CD4-positive, alpha-beta memory T cell (primary cell): ENCODE results near the gene STRN3. TPM values are rescaled to one million over a fixed set of nuclear protein-coding genes. Genes with fewer than 3 reads are reported as not detected.

ENCODE experiments used
- CTCF ChIA-PET: fragments of 350-600 bp; sonication (Branson Sonifier 250); formaldehyde crosslinking; loops from one replicate; lab custom pipeline; 2021; ENCODE audit warnings: inconsistent platforms; ENCODE audit not compliant: partially characterized antibody; lab: Charles Lee
- POLR2A ChIA-PET: fragments of 350-600 bp; sonication (Branson Sonifier 250); formaldehyde crosslinking; loops from one replicate; lab custom pipeline; 2021; ENCODE audit not compliant: partially characterized antibody; lab: Charles Lee
- DNase-seq, 5 donors: peaks; one replicate each; pipeline versions ENCODE4 v3.0.0 to v3.0.0-alpha.2; 2020 to 2022; ENCODE audit warnings: mixed read lengths in 1 of 5
- H3K27ac ChIP-seq: one replicate; pipeline ENCODE4 v1.7.0; 2013; ENCODE audit warnings: low read depth, low read length
- H3K27me3 ChIP-seq: 2 replicates; pipeline ENCODE4 v1.7.0; 2013; ENCODE audit warnings: mild to moderate bottlenecking, low read length, moderate library complexity; ENCODE audit not compliant: insufficient read depth
- H3K36me3 ChIP-seq: 2 replicates; pipeline ENCODE4 v1.7.0; 2013; ENCODE audit warnings: mild to moderate bottlenecking, low read length, moderate library complexity; ENCODE audit not compliant: insufficient read depth
- H3K4me1 ChIP-seq: 2 replicates; pipeline ENCODE4 v1.7.0; 2013; ENCODE audit warnings: mild to moderate bottlenecking, low read length, moderate library complexity; ENCODE audit not compliant: insufficient read depth
- H3K4me3 ChIP-seq, 2 donors: one replicate each; pipeline ENCODE4 v1.7.0; 2013; ENCODE audit warnings: low read length in 2 of 2, mild to moderate bottlenecking in 1 of 2
- H3K9me3 ChIP-seq, 2 donors: one replicate each; pipeline ENCODE4 v1.7.0; 2013; ENCODE audit warnings: low read length in 2 of 2, control low read depth in 1 of 2; ENCODE audit not compliant: control insufficient read depth in 1 of 2
- H3K27ac Mint-ChIP-seq, 7 donors: one replicate each; pipeline ENCODE4 v1.8.0; 2020 to 2021; ENCODE audit warnings: mixed read lengths in 7 of 7, mild to moderate bottlenecking in 6 of 7, inconsistent platforms in 3 of 7, moderate library complexity in 3 of 7
- H3K27me3 Mint-ChIP-seq, 2 donors: one replicate each; pipeline ENCODE4 v1.8.0; 2020 to 2021; ENCODE audit warnings: mixed read lengths in 2 of 2
- H3K36me3 Mint-ChIP-seq, 2 donors: one replicate each; pipeline ENCODE4 v1.8.0; 2020 to 2021; ENCODE audit warnings: mixed read lengths in 2 of 2, inconsistent platforms in 1 of 2, mild to moderate bottlenecking in 1 of 2
- H3K4me1 Mint-ChIP-seq, 4 donors: one replicate each; pipeline ENCODE4 v1.8.0; 2020 to 2021; ENCODE audit warnings: mixed read lengths in 4 of 4, mild to moderate bottlenecking in 1 of 4
- H3K4me3 Mint-ChIP-seq, 8 donors: one replicate each; pipeline ENCODE4 v1.8.0; 2020 to 2021; ENCODE audit warnings: mixed read lengths in 8 of 8, mild to moderate bottlenecking in 7 of 8, moderate library complexity in 6 of 8, inconsistent platforms in 3 of 8
- H3K9me3 Mint-ChIP-seq, 8 donors: one replicate each; pipeline ENCODE4 v1.8.0; 2020 to 2021; ENCODE audit warnings: mixed read lengths in 8 of 8, mild to moderate bottlenecking in 5 of 8, inconsistent platforms in 3 of 8, moderate library complexity in 1 of 8
- intact Hi-C: fragments of 100-400 bp; cut with micrococcal nuclease; formaldehyde crosslinking; loops from one replicate; pipeline ENCODE4 v1.15.1; 2023
- polyA plus RNA-seq, 2 donors: library from polyadenylated mRNA; unstranded; fragments of 300-500 nt; fragmentation: Illumina TruSeq; gene quantifications; one replicate each; pipeline ENCODE4 v1.2.3, GENCODE V29; 2021
- total RNA-seq, 2 experiments: library from RNA; stranded (reverse); gene quantifications; one replicate each; pipeline ENCODE4 v1.2.3, GENCODE V29; 2021

Gene STRN3
- total and polyA plus RNA-seq, 4 experiments from 2014 or later, result 2.3 to 26.2 (median 14.1) TPM

DNA sequence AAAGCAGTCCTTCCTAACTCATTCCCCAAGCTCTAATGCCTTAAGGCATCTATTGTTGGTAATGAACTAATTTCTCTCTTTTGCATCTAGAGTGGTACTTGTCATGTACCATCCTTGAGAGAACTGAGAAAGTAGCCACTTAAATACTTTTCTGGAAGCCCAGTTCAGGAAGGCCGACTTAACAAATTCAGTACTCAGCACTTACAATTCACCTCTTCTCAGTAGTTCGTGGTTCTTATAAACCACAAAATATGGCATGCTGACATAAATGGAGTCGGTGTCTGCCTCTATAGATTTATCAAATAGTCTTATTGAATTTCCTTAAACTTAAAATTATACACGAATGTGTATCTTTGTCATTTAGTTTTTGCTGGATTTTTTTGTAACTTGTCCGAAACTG lies 161.2 kb downstream of the STRN3 start:
- Mint-ChIP-seq H3K27me3 (peaks cover 12 to 22% of the 10 kb centered on the region in 2 donors), H3K4me3 (no peak overlapping the region), H3K9me3 (no peaks in the 10 kb centered on the region), H3K36me3 (no peaks in the 10 kb centered on the region), H3K27ac (no peak overlapping the region), H3K4me1 (peaks cover 0 to 3% (median 0%) of the 10 kb centered on the region in 4 donors)
- Histone ChIP-seq H3K36me3 (no peaks in the 10 kb centered on the region), H3K9me3 (no peaks in the 10 kb centered on the region), H3K4me3 (no peak overlapping the region), H3K4me1 (no peaks in the 10 kb centered on the region), H3K27ac (no peak overlapping the region), H3K27me3 (no peaks in the 10 kb centered on the region)
- POLR2A ChIA-PET, result no interaction called here
- CTCF ChIA-PET, result no interaction called here
- no peak for DNase-seq
- intact Hi-C loops, result no loop called here

DNA sequence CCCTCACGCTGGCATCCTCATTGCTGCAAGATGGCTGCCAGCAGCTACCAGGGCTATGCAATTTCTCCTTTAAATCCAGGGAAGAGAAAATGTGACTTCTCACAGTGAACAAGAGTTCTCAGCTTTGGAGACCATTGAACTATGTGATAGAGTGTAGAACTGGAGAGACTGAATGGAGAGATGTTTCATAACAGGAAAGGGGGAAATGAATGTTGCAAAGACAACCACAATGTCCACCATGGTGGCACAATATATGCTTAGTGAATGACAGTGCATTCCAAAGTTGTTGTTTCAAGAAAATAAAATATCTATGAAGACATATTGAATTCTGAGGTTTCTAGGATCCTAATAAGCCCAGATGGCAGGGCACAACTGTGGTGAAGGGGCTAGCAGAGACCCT lies 165.0 kb downstream of the STRN3 start:
- no peaks in the 10 kb centered on the region for H3K27me3 ChIP-seq
- peaks cover 8 to 16% of the 10 kb centered on the region in 2 donors for H3K27me3 Mint-ChIP-seq
- ChIA-PET CTCF (no interaction called here), POLR2A (no interaction called here)
- no peaks in the 10 kb centered on the region for H3K9me3 Mint-ChIP-seq
- H3K4me1 ChIP-seq, result no peaks in the 10 kb centered on the region
- no peaks in the 10 kb centered on the region for H3K36me3 ChIP-seq
- no peaks in the 10 kb centered on the region for H3K9me3 ChIP-seq
- no peak overlapping the region for H3K27ac Mint-ChIP-seq
- H3K27ac ChIP-seq, result no peak overlapping the region
- H3K4me3 ChIP-seq, result no peak overlapping the region
- peaks cover 0 to 3% (median 0%) of the 10 kb centered on the region in 4 donors for H3K4me1 Mint-ChIP-seq
- no peak overlapping the region for H3K4me3 Mint-ChIP-seq
- intact Hi-C loops, result no loop called here
- H3K36me3 Mint-ChIP-seq, result no peaks in the 10 kb centered on the region
- DNase-seq, result no peak

- intact Hi-C loops, result no loop called here
- Mint-ChIP-seq H3K4me3 (no peak overlapping the region), H3K4me1 (peaks cover 4 to 5% (median 4%) of the 10 kb centered on the region in 4 donors), H3K9me3 (no peaks in the 10 kb centered on the region), H3K27me3 (peaks cover 5 to 9% of the 10 kb centered on the region in 2 donors), H3K36me3 (no peaks in the 10 kb centered on the region), H3K27ac (no peak overlapping the region)
- ChIA-PET POLR2A (no interaction called here), CTCF (no interaction called here)
- H3K9me3 ChIP-seq, result no peaks in the 10 kb centered on the region
- H3K27ac ChIP-seq, result no peak overlapping the region
- DNase-seq, result no peak
- no peaks in the 10 kb centered on the region for H3K4me1 ChIP-seq
- no peaks in the 10 kb centered on the region for H3K36me3 ChIP-seq
- H3K4me3 ChIP-seq, result no peak overlapping the region
- no peaks in the 10 kb centered on the region for H3K27me3 ChIP-seq
Measured at GRCh38 chr14:30855345-30856037, 170.7 kb downstream of the STRN3 start.

- Mint-ChIP-seq H3K4me1 (peaks cover 4 to 5% (median 4%) of the 10 kb centered on the region in 4 donors), H3K9me3 (no peaks in the 10 kb centered on the region), H3K4me3 (no peak overlapping the region), H3K27me3 (peaks cover 10% of the 10 kb centered on the region in 2 donors), H3K27ac (no peak overlapping the region), H3K36me3 (no peaks in the 10 kb centered on the region)
- Histone ChIP-seq H3K4me3 (no peak overlapping the region), H3K27me3 (no peaks in the 10 kb centered on the region), H3K4me1 (no peaks in the 10 kb centered on the region), H3K36me3 (no peaks in the 10 kb centered on the region), H3K27ac (no peak overlapping the region), H3K9me3 (no peaks in the 10 kb centered on the region)
- ChIA-PET CTCF (interaction anchor here (0.7 kb wide), 1 partner anchor 176 kb away, joined by 4 read pairs; no protein-coding TSS in a partner anchor), POLR2A (no interaction called here)
- intact Hi-C loops, result no loop called here
- DNase-seq, result no peak
Measured at GRCh38 chr14:30854492-30854891, 171.7 kb downstream of the STRN3 start.

DNA sequence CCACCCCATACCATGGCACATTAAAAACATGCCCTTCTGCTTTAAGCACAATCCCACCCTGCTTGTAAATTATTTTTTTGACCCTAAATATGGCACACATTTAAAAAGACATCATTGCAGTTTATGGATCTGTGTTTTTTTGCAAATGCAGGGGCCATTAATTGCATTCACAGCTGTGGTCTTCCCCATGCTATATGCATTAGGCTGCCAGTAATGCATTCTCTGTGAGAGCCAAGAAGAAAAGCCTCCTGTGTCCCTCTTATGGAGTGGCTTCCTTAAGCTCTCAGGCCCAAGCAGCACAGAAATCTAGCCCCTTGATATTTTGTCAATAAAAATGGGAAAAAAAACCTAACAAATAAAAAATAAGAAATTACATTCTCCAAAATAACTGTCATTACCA lies 172.2 kb downstream of the STRN3 start:
- Mint-ChIP-seq H3K4me3 (no peak overlapping the region), H3K9me3 (no peaks in the 10 kb centered on the region), H3K27me3 (peaks cover 15 to 16% of the 10 kb centered on the region in 2 donors), H3K4me1 (peaks cover 4 to 5% (median 4%) of the 10 kb centered on the region in 4 donors), H3K36me3 (no peaks in the 10 kb centered on the region), H3K27ac (no peak overlapping the region)
- Histone ChIP-seq H3K4me1 (no peaks in the 10 kb centered on the region), H3K27me3 (no peaks in the 10 kb centered on the region), H3K36me3 (no peaks in the 10 kb centered on the region), H3K27ac (no peak overlapping the region), H3K9me3 (no peaks in the 10 kb centered on the region), H3K4me3 (no peak overlapping the region)
- DNase-seq, result no peak
- POLR2A ChIA-PET, result no interaction called here
- CTCF ChIA-PET, result no interaction called here
- intact Hi-C loops, result no loop called here

- Histone ChIP-seq H3K36me3 (no peaks in the 10 kb centered on the region), H3K27ac (no peak overlapping the region), H3K4me1 (no peaks in the 10 kb centered on the region), H3K9me3 (no peaks in the 10 kb centered on the region), H3K4me3 (no peak overlapping the region), H3K27me3 (no peaks in the 10 kb centered on the region)
- H3K27me3 Mint-ChIP-seq, result peaks cover 17% of the 10 kb centered on the region in 2 donors
- DNase-seq, result no peak
- no peak overlapping the region for H3K4me3 Mint-ChIP-seq
- H3K4me1 Mint-ChIP-seq, result peaks cover 0 to 1% (median under 1%) of the 10 kb centered on the region in 4 donors
- no peaks in the 10 kb centered on the region for H3K36me3 Mint-ChIP-seq
- H3K27ac Mint-ChIP-seq, result no peak overlapping the region
- intact Hi-C loops, result no loop called here
- H3K9me3 Mint-ChIP-seq, result peaks cover 0 to 1% (median 0%) of the 10 kb centered on the region in 8 donors
- ChIA-PET POLR2A (no interaction called here), CTCF (interaction anchor here (1.4 kb wide), 1 partner anchor 9 kb away, joined by 3 read pairs; no protein-coding TSS in a partner anchor)
Measured at GRCh38 chr14:30849983-30850382, 176.2 kb downstream of the STRN3 start.

DNA sequence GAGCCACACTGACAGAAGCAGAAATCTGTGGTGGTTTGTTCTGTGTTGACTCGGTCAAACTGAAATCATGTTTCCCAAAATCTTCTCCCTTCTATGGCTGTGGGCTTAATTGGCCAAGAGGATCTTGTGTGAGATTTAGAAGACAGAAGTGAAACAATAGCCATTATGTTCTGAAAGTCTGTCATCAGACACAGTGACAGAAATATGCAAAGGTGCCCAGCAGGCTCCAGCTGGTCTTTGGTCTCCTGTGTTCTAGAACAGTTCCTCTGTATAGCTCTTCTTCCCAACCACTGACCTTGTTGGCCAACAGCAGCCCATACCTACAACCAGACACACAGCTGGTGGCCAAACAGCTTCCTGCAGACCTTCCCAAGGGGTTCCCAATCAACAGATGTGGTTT lies 176.8 kb downstream of the STRN3 start:
- peaks cover 17% of the 10 kb centered on the region in 2 donors for H3K27me3 Mint-ChIP-seq
- Histone ChIP-seq H3K4me3 (no peak overlapping the region), H3K27me3 (no peaks in the 10 kb centered on the region), H3K9me3 (no peaks in the 10 kb centered on the region), H3K27ac (no peak overlapping the region), H3K36me3 (no peaks in the 10 kb centered on the region), H3K4me1 (no peaks in the 10 kb centered on the region)
- DNase-seq, result no peak
- intact Hi-C loops, result no loop called here
- H3K4me1 Mint-ChIP-seq, result no peaks in the 10 kb centered on the region
- ChIA-PET POLR2A (no interaction called here), CTCF (interaction anchor here (1.4 kb wide), 1 partner anchor 9 kb away, joined by 3 read pairs; no protein-coding TSS in a partner anchor)
- peaks cover 0 to 1% (median 0%) of the 10 kb centered on the region in 8 donors for H3K9me3 Mint-ChIP-seq
- no peaks in the 10 kb centered on the region for H3K36me3 Mint-ChIP-seq
- H3K4me3 Mint-ChIP-seq, result no peak overlapping the region
- H3K27ac Mint-ChIP-seq, result no peak overlapping the region
